GM21619 (cell line): ENCODE data around the gene YPEL5.

Source experiments
- ATAC-seq: cut with Tn5 transposase; IDR thresholded peaks from one replicate; pipeline ENCODE4 v1.9.1; 2021; ENCODE audit not compliant: unreplicated experiment

YPEL5 gene

GRCh38 chr2:30201990-30202389, 55.2 kb downstream of the YPEL5 start:
- ATAC-seq, result no peak

DNA sequence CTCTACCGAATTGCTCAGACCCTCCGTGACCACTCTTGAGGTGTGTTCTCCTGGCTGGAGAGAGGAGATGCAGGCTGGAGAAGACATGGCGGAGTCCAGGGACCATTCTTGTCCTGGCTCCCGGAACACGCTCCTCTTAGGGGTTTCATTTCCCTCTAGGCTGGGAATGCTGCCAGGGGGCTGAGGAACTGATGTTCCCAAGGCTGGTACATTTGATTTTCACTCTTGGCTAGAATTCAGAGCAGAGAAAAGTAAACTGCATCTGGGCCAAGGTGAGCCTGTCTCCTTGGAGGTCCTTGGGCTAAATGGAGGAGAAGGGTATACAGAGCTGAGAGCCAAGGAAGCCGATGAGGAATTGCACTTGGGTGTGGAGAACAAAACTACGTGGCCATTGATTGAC, 56.3 kb downstream of the YPEL5 start:
- no peak for ATAC-seq

DNA sequence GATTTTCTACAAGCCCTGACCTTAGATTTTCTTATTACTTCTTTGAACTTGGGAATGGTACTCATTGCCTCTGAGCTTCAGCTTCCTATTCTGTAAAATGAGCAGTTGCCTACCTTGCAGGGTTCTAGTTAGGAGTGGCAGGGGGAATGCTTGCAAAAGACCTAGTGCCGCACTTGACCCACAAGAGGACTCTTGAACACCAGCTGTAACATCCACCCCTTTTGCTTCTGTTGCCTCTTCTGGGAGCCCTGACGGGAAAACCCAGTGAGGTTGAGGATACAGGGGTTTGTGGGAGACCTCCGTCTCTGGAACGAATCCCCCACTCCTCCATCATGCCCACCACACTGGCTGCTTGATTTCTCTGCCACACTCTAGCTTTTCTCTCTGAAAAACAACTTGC, 57.5 kb downstream of the YPEL5 start:
- no peak for ATAC-seq

DNA sequence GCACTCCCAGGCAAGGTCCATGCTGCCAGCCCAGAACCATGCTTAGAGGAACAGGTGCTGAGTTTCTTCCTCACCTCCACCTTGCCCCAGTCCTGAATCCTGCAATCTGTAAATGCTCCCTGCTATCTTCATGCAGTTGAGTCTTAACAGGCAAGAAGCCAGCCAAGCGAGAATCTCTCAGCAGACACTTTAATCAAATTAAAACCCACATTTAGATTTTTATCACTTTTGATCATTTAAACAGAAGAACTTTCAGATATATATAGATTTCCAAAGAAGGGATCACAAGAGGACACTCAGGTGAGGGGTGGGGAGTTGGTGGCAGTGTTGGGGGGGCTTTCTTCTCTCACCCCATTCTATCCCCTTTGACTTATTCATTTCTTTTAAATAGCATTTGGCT, 58.6 kb downstream of the YPEL5 start:
- no peak for ATAC-seq

DNA sequence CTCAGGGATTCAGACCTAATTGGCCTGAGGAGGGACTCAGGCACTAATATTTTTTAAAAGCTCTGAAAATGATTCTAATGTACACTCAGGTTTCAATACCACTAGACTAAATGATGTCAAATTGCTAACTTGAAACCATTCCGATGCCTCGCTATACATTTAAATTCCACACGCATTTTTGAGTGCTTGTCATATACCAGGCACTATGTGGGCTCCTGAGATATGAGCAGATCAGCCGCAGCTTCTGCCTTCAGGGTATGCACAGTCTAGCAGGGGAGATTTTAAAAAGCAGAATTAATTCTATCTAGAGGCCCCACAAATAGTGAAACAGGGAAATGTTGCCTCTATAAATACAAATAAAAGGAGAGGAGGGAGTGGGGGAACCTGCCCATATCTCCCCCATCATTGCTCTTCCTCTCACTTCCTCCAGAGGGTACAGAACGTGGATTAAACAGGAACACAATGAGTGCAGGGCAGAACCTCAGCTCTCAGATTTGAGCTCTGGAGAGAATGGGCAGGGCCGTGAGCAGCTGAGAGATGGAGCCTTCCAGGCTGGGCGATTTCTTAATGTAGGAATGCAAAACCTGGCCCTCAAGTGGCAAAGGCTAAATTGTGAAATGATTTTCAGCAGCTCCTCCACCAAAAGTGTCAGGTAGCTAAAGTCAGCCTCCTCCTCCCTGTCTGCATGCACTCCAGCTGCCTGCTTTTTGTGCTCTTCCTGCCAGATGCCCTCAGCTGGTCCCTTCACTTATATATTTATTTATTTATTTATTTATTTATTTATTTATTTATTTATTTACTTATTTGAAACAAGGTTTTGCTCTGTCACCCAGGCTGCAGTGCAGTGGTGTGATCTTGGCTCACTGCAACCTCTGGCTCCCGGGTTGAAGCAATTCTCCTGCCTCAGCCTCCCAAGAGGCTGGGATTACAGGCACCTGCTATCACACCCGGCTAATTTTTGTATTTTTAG, 59.9 kb downstream of the YPEL5 start:
- no peak for ATAC-seq

GRCh38 chr2:30208453-30208852, 61.6 kb downstream of the YPEL5 start:
- no peak for ATAC-seq

GRCh38 chr2:30209227-30209626, 62.4 kb downstream of the YPEL5 start:
- no peak for ATAC-seq
